SJSA1 (cell line): ENCODE results near the gene TRIP4. TPM values are rescaled to one million over a fixed set of nuclear protein-coding genes. Genes with fewer than 3 reads are reported as not detected.
A peak's percentile ranks its signal among the peaks of the same experiment; 100 is the strongest.
"Not testable (repeated sequence)": the region's sequence is repeated elsewhere in the genome, so short reads cannot be mapped to it uniquely, and the experiment has no call there.

Source experiments
- DNase-seq, 2 experiments: peaks; one replicate each; pipeline ENCODE4 v3.0.0-alpha.2; 2015 to 2020; ENCODE audit warnings: low spot score in 2 of 2, low read depth in 1 of 2
- H3K27ac ChIP-seq: fragments of 250-450 bp; sonication (Bioruptor Pico); 2 replicates; pipeline ENCODE4 v1.5.1; 2020; ENCODE audit warnings: mild to moderate bottlenecking, moderate library complexity
- H3K27me3 ChIP-seq: fragments of 250-450 bp; sonication (Bioruptor Pico); replicated peaks from 2 replicates; pipeline ENCODE4 v1.5.1; 2020; ENCODE audit warnings: mild to moderate bottlenecking, moderate library complexity
- H3K36me3 ChIP-seq: fragments of 250-450 bp; sonication (Bioruptor Pico); 2 replicates; pipeline ENCODE4 v1.5.1; 2020; ENCODE audit warnings: mild to moderate bottlenecking
- H3K4me1 ChIP-seq: fragments of 250-450 bp; sonication (Bioruptor Pico); replicated peaks from 2 replicates; pipeline ENCODE4 v1.6.1; 2021; ENCODE audit warnings: mild to moderate bottlenecking
- H3K4me3 ChIP-seq: fragments of 250-450 bp; sonication (Bioruptor Pico); 2 replicates; pipeline ENCODE4 v1.5.1; 2020; ENCODE audit warnings: mild to moderate bottlenecking
- H3K9me3 ChIP-seq: fragments of 250-450 bp; sonication (Bioruptor Pico); replicated peaks from 2 replicates; pipeline ENCODE4 v1.5.1; 2020; ENCODE audit warnings: mild to moderate bottlenecking
- total RNA-seq: library from RNA; depleted of rRNA; stranded (reverse); fragments of >200 nt; shearing (Covaris generic); gene quantifications from 2 replicates; pipeline ENCODE4 v1.2.3, GENCODE V29; 2014

Gene TRIP4
- total RNA-seq, 1 experiment from 2014 or later = 14.5 TPM

DNA sequence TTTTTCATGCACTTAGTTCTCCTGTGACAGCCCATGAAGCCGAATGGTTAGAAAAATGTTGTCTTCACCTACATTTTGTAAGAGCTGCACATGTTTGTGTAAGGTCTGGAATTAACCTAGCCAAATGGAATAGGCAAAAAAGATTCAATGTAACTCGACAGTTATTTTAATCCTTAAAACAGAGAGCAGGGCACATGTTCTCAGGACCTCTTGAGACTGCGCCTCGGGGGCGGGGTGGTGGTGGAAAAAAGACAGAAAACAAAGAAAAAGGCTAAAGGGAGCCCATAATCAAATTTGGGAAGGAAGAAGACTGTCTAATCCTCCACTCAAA, 31.0 kb upstream of the TRIP4 start:
- peaks cover 4% of the 10 kb centered on the region; the same call in 1 of the 2 replicates for H3K36me3 ChIP-seq
- H3K4me3 ChIP-seq = peak overlapping the region; percentile 59
- no peaks in the 10 kb centered on the region for H3K9me3 ChIP-seq
- H3K27ac ChIP-seq = 0 out of 2 replicates have a peak overlapping the region, but pooled peaks have one; percentile 33
- no peak for DNase-seq
- peaks cover 6% of the 10 kb centered on the region for H3K4me1 ChIP-seq
- H3K27me3 ChIP-seq = no peaks in the 10 kb centered on the region

- H3K27me3 ChIP-seq = no peaks in the 10 kb centered on the region
These were observed 26.4 kb upstream of the TRIP4 start for GRCh38 chr15:64361259-64361658.

GRCh38 chr15:64369078-64369607, 18.5 kb upstream of the TRIP4 start:
- Histone ChIP-seq H3K27me3 (no peaks in the 10 kb centered on the region), H3K4me1 (no peaks in the 10 kb centered on the region), H3K27ac (no peak overlapping the region), H3K9me3 (no peaks in the 10 kb centered on the region), H3K4me3 (no peak overlapping the region), H3K36me3 (peaks cover 26% of the 10 kb centered on the region)
- no peak for DNase-seq

More at GRCh38 chr15:64361259-64361658, 26.4 kb upstream of the TRIP4 start:
- peaks cover 20% of the 10 kb centered on the region for H3K36me3 ChIP-seq
- H3K27ac ChIP-seq = no peak overlapping the region
- H3K9me3 ChIP-seq = no peaks in the 10 kb centered on the region
- H3K4me3 ChIP-seq = no peak overlapping the region
- no peaks in the 10 kb centered on the region for H3K4me1 ChIP-seq
- no peak for DNase-seq

GRCh38 chr15:64371383-64371782, 16.3 kb upstream of the TRIP4 start:
- H3K9me3 ChIP-seq, H3K4me3 ChIP-seq, H3K4me1 ChIP-seq, DNase-seq, H3K27ac ChIP-seq, H3K27me3 ChIP-seq: not testable (repeated sequence)
- H3K36me3 ChIP-seq = peaks cover 34% of the 10 kb centered on the region

DNA sequence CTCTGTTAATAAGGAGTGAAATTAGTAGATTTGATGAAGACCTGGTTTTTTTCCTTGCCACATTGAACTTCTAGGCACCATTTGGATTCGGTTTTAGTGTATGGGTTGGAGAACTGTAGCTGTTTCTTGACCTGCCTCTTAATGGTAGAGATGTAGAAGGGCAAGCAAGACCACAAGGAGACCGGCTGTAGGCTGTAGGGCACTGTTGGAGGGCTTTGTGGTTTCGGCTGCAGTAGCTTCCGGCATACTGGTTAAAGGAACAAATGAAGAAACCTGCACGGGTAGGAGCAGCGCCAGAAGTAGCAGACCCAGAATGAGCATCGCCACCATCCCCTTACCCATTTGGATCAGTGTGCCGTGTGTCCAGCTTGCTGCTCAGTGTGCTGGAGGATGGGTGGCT, 14.3 kb upstream of the TRIP4 start:
- no peaks in the 10 kb centered on the region for H3K27me3 ChIP-seq
- H3K4me1 ChIP-seq = peaks cover 5% of the 10 kb centered on the region; the same call in 1 of the 2 replicates
- H3K36me3 ChIP-seq = peaks cover 41% of the 10 kb centered on the region
- no peak for DNase-seq
- H3K4me3 ChIP-seq = no peak overlapping the region
- H3K9me3 ChIP-seq = no peaks in the 10 kb centered on the region
- no peak overlapping the region for H3K27ac ChIP-seq

GRCh38 chr15:64379216-64379960, 8.2 kb upstream of the TRIP4 start:
- Histone ChIP-seq H3K27ac (no peak overlapping the region), H3K4me1 (peaks cover 21% of the 10 kb centered on the region), H3K9me3 (no peaks in the 10 kb centered on the region), H3K4me3 (peak overlapping the region; percentile 54), H3K36me3 (peaks cover 32% of the 10 kb centered on the region), H3K27me3 (no peaks in the 10 kb centered on the region)
- no peak for DNase-seq

DNA sequence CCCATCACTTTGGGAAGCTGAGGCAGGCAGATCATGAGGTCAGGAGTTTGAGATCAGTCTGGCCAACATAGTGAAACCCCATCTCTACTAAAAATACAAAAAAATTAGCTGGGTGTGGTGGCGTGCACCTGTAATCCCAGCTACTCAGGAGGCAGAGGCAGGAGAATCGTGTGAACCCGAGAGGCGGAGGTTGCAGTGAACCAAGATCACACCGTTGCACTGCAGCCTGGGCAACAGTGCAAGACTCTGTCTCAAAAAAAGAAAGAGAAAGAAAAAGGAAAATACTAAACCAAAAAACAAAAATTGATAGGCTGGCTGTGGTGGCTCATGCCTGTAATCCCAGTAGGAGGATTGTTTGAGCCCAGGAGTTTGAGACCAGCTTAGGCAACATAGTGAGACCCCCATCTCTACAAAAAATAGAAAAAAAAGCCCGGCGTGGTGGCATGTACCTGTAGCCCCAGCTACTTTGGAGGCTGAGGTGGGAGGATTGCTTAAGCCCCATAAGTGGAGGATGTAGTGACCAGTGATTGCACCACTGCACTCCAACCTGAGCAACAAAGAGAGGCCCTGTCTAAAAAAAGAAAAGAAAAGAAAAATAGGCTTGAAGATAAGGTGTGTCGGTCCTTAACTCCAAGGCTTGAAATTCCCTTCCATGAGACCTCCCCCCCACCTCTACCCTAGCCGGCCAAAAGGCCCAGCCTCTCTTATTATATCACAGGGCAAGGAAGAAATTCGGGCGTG, 7.3 kb upstream of the TRIP4 start:
- H3K36me3 ChIP-seq = peaks cover 25% of the 10 kb centered on the region
- H3K27me3 ChIP-seq, H3K9me3 ChIP-seq, DNase-seq: not testable (repeated sequence)
- peak overlapping the region; percentile 54 for H3K4me3 ChIP-seq
- peak overlapping the region; percentile 67; the same call in 1 of the 2 replicates for H3K27ac ChIP-seq
- peaks cover 21% of the 10 kb centered on the region for H3K4me1 ChIP-seq

DNA sequence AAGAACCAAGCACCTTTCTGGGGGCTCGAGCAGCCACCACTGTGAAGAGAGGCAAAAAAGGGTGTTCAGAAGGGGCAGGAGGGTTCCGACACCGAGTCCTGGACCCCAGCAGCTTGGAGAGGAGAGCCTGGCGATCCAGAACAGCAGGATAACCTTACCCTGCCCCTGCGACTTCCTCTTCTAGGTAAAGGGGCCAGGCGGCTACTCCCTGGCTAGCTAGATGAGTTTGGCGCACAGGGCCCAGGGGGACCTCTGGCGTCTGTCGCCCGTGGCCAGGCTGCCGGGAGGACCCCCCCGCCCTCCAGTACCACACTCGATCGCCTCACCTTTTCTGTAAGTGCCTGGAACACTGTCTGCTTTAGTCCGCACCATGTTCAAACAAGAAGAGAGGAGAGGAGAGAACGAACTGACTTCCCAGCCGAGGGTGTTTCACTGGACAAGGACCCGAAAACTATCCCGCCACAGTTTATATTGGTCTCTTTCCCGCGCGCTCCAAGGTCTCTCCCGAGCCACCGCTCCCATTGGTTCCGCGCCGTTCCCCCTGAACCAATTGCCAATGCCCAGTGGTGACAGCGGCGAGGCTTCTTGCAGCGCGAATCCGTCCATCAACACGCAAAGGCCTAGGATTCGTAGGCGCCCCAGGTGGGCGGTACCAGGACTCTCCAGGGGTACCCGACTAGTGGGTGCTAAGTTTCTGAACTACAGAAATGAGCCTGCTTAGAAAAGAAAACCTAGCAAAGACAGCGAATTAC, 6.5 kb upstream of the TRIP4 start, which contains the start of gene PCLAF:
Gene PCLAF (minus strand): TSS at position 442 of the 752 bp plus-strand sequence. CDS start 70 bp downstream, at position 372.
- H3K9me3 ChIP-seq = no peaks in the 10 kb centered on the region
- no peaks in the 10 kb centered on the region for H3K27me3 ChIP-seq
- H3K36me3 ChIP-seq = peaks cover 17% of the 10 kb centered on the region
- H3K4me3 ChIP-seq = peak within 1 kb of the TSS; percentile 54
- peak within 1 kb of the TSS; percentile 67 for H3K27ac ChIP-seq
- DNase-seq = peak; percentile 89 to 97
- peaks cover 21% of the 10 kb centered on the region for H3K4me1 ChIP-seq

- Histone ChIP-seq H3K9me3 (peaks cover 3% of the 10 kb centered on the region; the same call in 1 of the 2 replicates), H3K36me3 (peaks cover 11% of the 10 kb centered on the region; the same call in 1 of the 2 replicates), H3K4me1 (peaks cover 25% of the 10 kb centered on the region), H3K27ac (no peak overlapping the region), H3K4me3 (no peak overlapping the region), H3K27me3 (no peaks in the 10 kb centered on the region)
- no peak for DNase-seq
These were observed 3.9 kb upstream of the TRIP4 start for GRCh38 chr15:64383760-64384159.

- Histone ChIP-seq H3K27me3 (no peaks in the 10 kb centered on the region), H3K9me3 (peaks cover 3% of the 10 kb centered on the region; the same call in 1 of the 2 replicates), H3K36me3 (0 out of 2 replicates have a peak, but pooled peaks cover 3% of the 10 kb centered on the region), H3K27ac (no peak overlapping the region), H3K4me1 (peaks cover 11% of the 10 kb centered on the region), H3K4me3 (no peak overlapping the region)
- no peak for DNase-seq
These were observed 1.3 kb upstream of the TRIP4 start for GRCh38 chr15:64386291-64386690.

DNA sequence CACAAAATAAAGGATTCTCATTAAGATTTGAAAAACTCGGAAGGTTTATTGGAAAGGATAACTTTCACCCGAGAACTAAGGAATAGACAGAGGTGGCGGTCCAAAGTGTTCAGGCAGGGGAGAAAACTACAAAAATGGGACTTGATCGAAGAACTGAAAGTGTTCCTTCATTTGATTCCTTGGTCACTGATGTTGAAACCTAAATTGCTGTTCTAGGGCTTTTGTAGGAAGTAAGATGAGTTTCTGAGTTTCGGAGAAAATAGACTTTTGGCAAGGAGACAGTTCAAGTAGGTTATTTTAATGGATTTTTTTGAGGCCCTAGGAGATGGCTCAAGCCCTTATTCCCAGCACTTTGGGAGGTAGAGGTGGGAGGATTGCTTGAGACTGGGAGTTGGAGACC, 1.4 kb downstream of the TRIP4 start:
- Histone ChIP-seq H3K36me3 (peaks cover 10% of the 10 kb centered on the region; the same call in 1 of the 2 replicates), H3K4me1 (peaks cover 11% of the 10 kb centered on the region), H3K9me3 (peaks cover 3% of the 10 kb centered on the region; the same call in 1 of the 2 replicates), H3K4me3 (no peak overlapping the region), H3K27me3 (no peaks in the 10 kb centered on the region), H3K27ac (no peak overlapping the region)
- DNase-seq = no peak

GRCh38 chr15:64392471-64392870, 4.8 kb downstream of the TRIP4 start:
- not testable (repeated sequence) for H3K27ac ChIP-seq, H3K27me3 ChIP-seq, DNase-seq

GRCh38 chr15:64396789-64397188, 9.2 kb downstream of the TRIP4 start:
- Histone ChIP-seq H3K9me3 (no peaks in the 10 kb centered on the region), H3K4me1 (no peaks in the 10 kb centered on the region), H3K27ac (no peak overlapping the region), H3K36me3 (peaks cover 68% of the 10 kb centered on the region), H3K4me3 (no peak overlapping the region), H3K27me3 (no peaks in the 10 kb centered on the region)
- no peak for DNase-seq

More at GRCh38 chr15:64392471-64392870, 4.8 kb downstream of the TRIP4 start:
- H3K4me1 ChIP-seq, H3K4me3 ChIP-seq, H3K9me3 ChIP-seq: not testable (repeated sequence)
- H3K36me3 ChIP-seq = peaks cover 36% of the 10 kb centered on the region
